SK-N-MC (cell line): ENCODE data around the gene MUSTN1.

Experiments
- EZH2 ChIP-seq: fragments of 200-600 bp; sonication (generic); IDR thresholded peaks from one replicate; pipeline ENCODE4 v1.6.1; 2017; ENCODE audit warnings: antibody characterized with exemption
- FOXP2 ChIP-seq: optimal IDR thresholded peaks from 2 replicates; pipeline ENCODE3; 2011; ENCODE audit warnings: mild to moderate bottlenecking, moderate library complexity; ENCODE audit not compliant: insufficient read depth; ENCODE audit errors: extremely low read length, control extremely low read depth
- POLR2AphosphoS5 ChIP-seq: IDR thresholded peaks from 2 replicates; pipeline ENCODE4 v1.6.1; 2012; ENCODE audit warnings: mild to moderate bottlenecking, low read depth, low read length, borderline replicate concordance

DNA sequence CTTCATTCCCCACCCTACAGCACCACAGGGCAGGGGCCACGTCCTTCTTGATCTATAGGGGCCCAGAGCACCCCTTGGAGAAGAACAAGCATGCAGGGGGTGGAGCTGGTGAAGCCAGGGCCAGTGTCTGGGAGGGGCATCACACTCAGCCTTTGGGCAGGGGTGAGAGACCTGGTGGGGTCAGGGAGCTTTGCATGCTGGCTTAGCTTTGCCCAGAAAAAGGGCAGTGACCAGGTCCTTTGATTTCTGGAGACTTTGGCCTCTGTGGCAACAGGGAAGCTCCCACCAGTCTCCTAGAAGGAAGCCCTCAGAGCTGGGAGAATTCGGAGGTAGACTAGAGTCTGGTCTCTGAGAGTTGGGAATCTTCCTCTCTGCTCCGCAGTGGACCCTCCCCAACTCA is 5.3 kb downstream of the MUSTN1 start:
- TF ChIP-seq EZH2 = no peak
- no peak for TF ChIP-seq POLR2AphosphoS5
- TF ChIP-seq FOXP2 = no peak
